ENCODE data around the gene PGBD5.

The PGBD5 gene

GRCh38 chr1:230299191-230300006, 126.7 kb downstream of the PGBD5 start:
- DNase-seq = no peak

GRCh38 chr1:230295367-230295766, 130.8 kb downstream of the PGBD5 start:
- DNase-seq = no peak

GRCh38 chr1:230293390-230293700, 132.8 kb downstream of the PGBD5 start:
- no peak for DNase-seq

GRCh38 chr1:230292689-230293389, 133.3 kb downstream of the PGBD5 start:
- DNase-seq = no peak

GRCh38 chr1:230291731-230292620, 134.2 kb downstream of the PGBD5 start:
- DNase-seq = no peak

GRCh38 chr1:230289350-230289644, 136.8 kb downstream of the PGBD5 start:
- no peak for DNase-seq

- DNase-seq = no peak
These were observed 137.3 kb downstream of the PGBD5 start for GRCh38 chr1:230288641-230289349.

GRCh38 chr1:230287674-230288315, 138.3 kb downstream of the PGBD5 start:
- no peak for DNase-seq

- no peak for DNase-seq
These were observed 139.3 kb downstream of the PGBD5 start for GRCh38 chr1:230286890-230287269.

- no peak for DNase-seq
These were observed 139.8 kb downstream of the PGBD5 start for GRCh38 chr1:230286166-230286889.

GRCh38 chr1:230285351-230285750, 140.8 kb downstream of the PGBD5 start:
- no peak for DNase-seq

GRCh38 chr1:230284891-230285290, 141.2 kb downstream of the PGBD5 start:
- no peak for DNase-seq

- no peak for DNase-seq
These were observed 142.5 kb downstream of the PGBD5 start for GRCh38 chr1:230283678-230284077.

GRCh38 chr1:230282157-230282556, 144.0 kb downstream of the PGBD5 start:
- no peak for DNase-seq

GRCh38 chr1:230281556-230281955, 144.6 kb downstream of the PGBD5 start:
- DNase-seq = no peak

GRCh38 chr1:230280906-230281413, 145.2 kb downstream of the PGBD5 start:
- no peak for DNase-seq

- DNase-seq = no peak
These were observed 145.9 kb downstream of the PGBD5 start for GRCh38 chr1:230280054-230280795.

GRCh38 chr1:230279583-230279945, 146.6 kb downstream of the PGBD5 start:
- no peak for DNase-seq

- no peak for DNase-seq
These were observed 147.1 kb downstream of the PGBD5 start for GRCh38 chr1:230278871-230279582.

- no peak for DNase-seq
These were observed 147.8 kb downstream of the PGBD5 start for GRCh38 chr1:230278376-230278775.

Data from activated gamma-delta T cell (primary cell).